Neural cell (in vitro differentiated cells): Measurements from ENCODE around the gene GAB1. TPM values are rescaled to one million over a fixed set of nuclear protein-coding genes. Genes with fewer than 3 reads are reported as not detected.

Experiments
- H2AFZ ChIP-seq: fragments of 200-600, 300-800 bp; sonication (generic), shearing (Covaris generic); 2 replicates; pipeline ENCODE4 v1.6.0; 2014; ENCODE audit warnings: low read depth, mild to moderate bottlenecking, antibody characterized with exemption, low read length, moderate library complexity
- H3F3A ChIP-seq: fragments of 200-600 bp; shearing (Covaris generic); 2 replicates; pipeline ENCODE4 v1.6.1; 2016; ENCODE audit warnings: mild to moderate bottlenecking, moderate library complexity, mixed read lengths, antibody characterized with exemption, low read length; ENCODE audit not compliant: insufficient read depth, poor library complexity, severe bottlenecking
- H3K27ac ChIP-seq: fragments of 200-600, 300-800 bp; sonication (generic), shearing (Covaris generic); 2 replicates; pipeline ENCODE4 v1.5.1; 2014; ENCODE audit warnings: mild to moderate bottlenecking, low read length, moderate library complexity
- H3K27me3 ChIP-seq: fragments of 300-800, 200-600 bp; sonication (generic), shearing (Covaris generic); 2 replicates; pipeline ENCODE4 v1.6.0; 2014; ENCODE audit warnings: mild to moderate bottlenecking, low read depth, low read length, moderate library complexity; ENCODE audit not compliant: insufficient read depth
- H3K36me3 ChIP-seq: fragments of 300-800, 200-600 bp; sonication (generic), shearing (Covaris generic); 2 replicates; pipeline ENCODE4 v1.5.1; 2014; ENCODE audit warnings: mild to moderate bottlenecking, antibody characterized with exemption, low read length, moderate library complexity; ENCODE audit not compliant: insufficient read depth
- H3K4me2 ChIP-seq: fragments of 300-800, 200-600 bp; sonication (generic), shearing (Covaris generic); 2 replicates; pipeline ENCODE4 v1.6.0; 2014; ENCODE audit warnings: mild to moderate bottlenecking, low read length
- H3K4me3 ChIP-seq: fragments of 300-800, 200-600 bp; sonication (generic), shearing (Covaris generic); 2 replicates; pipeline ENCODE4 v1.5.1; 2014; ENCODE audit warnings: mild to moderate bottlenecking, low read length, moderate library complexity
- H3K79me2 ChIP-seq: fragments of 200-600 bp; shearing (Covaris generic); replicated peaks from 2 replicates; pipeline ENCODE4 v1.6.0; 2014; ENCODE audit warnings: mild to moderate bottlenecking, low read length, moderate library complexity; ENCODE audit not compliant: insufficient read depth
- H3K9ac ChIP-seq: fragments of 300-800, 200-600 bp; sonication (generic), shearing (Covaris generic); 2 replicates; pipeline ENCODE4 v1.6.1; 2016; ENCODE audit warnings: mild to moderate bottlenecking, low read length, mixed read lengths
- H3K9me2 ChIP-seq: fragments of 200-600 bp; shearing (Covaris generic); 2 replicates; pipeline ENCODE4 v1.6.1; 2016; ENCODE audit warnings: mild to moderate bottlenecking, low read length, mixed read lengths; ENCODE audit not compliant: insufficient read depth
- H3K9me3 ChIP-seq: fragments of 200-600, 300-800 bp; sonication (generic), shearing (Covaris generic); 2 replicates; pipeline ENCODE4 v1.6.1; 2016; ENCODE audit warnings: mild to moderate bottlenecking, mixed run types, low read length, moderate library complexity, mixed read lengths
- H4K20me1 ChIP-seq: fragments of 200-600 bp; shearing (Covaris generic); 2 replicates; pipeline ENCODE4 v1.6.1; 2016; ENCODE audit warnings: mild to moderate bottlenecking, mixed run types; ENCODE audit not compliant: insufficient read depth
- EP300 ChIP-seq: fragments of 450-650 bp; conservative IDR thresholded peaks from 2 replicates; pipeline ENCODE4 v1.6.1; 2014; ENCODE audit warnings: antibody characterized with exemption, mild to moderate bottlenecking, moderate library complexity; ENCODE audit not compliant: poor library complexity, severe bottlenecking
- EZH2 ChIP-seq: fragments of 200-600, 300-800 bp; shearing (Covaris generic), sonication (generic); IDR thresholded peaks from 2 replicates; pipeline ENCODE4 v1.6.1; 2014; ENCODE audit warnings: antibody characterized with exemption, low read length, borderline replicate concordance, mild to moderate bottlenecking; ENCODE audit not compliant: insufficient read depth, poor library complexity, severe bottlenecking
- MXI1 ChIP-seq: fragments of 450-650 bp; conservative IDR thresholded peaks from 2 replicates; pipeline ENCODE4 v1.6.1; 2014; ENCODE audit warnings: antibody characterized with exemption, mild to moderate bottlenecking; ENCODE audit not compliant: poor library complexity, severe bottlenecking
- POLR2AphosphoS5 ChIP-seq: IDR thresholded peaks from 2 replicates; pipeline ENCODE4 v1.6.1; 2012
- RAD21 ChIP-seq: fragments of 450-650 bp; conservative IDR thresholded peaks from 2 replicates; pipeline ENCODE4 v1.6.1; 2014; ENCODE audit warnings: antibody characterized with exemption, mild to moderate bottlenecking, moderate library complexity
- SMC3 ChIP-seq: fragments of 450-650 bp; conservative IDR thresholded peaks from 2 replicates; pipeline ENCODE4 v1.6.1; 2014; ENCODE audit warnings: antibody characterized with exemption, mild to moderate bottlenecking, moderate library complexity; ENCODE audit not compliant: poor library complexity
- TAF1 ChIP-seq: IDR thresholded peaks from 2 replicates; pipeline ENCODE4 v1.6.1; 2012; ENCODE audit warnings: low read depth
- polyA plus RNA-seq: library from polyadenylated mRNA; depleted of rRNA; stranded (reverse); fragments of >200 nt; gene quantifications from 2 replicates; pipeline ENCODE4 v1.2.3, GENCODE V29; 2014
- TF ChIP-seq, protein P1 (sequence below): IDR thresholded peaks from 2 replicates; pipeline ENCODE4 v1.6.1; 2012; ENCODE audit warnings: borderline replicate concordance
- TF ChIP-seq, protein P2 (sequence below): fragments of 450-650 bp; IDR thresholded peaks from 2 replicates; pipeline ENCODE4 v1.5.1; 2014; ENCODE audit warnings: antibody characterized with exemption, mild to moderate bottlenecking, moderate library complexity; ENCODE audit not compliant: poor library complexity, severe bottlenecking

GAB1 gene
- polyA plus RNA-seq, 1 donor from 2014 or later, result 2.4 TPM

DNA sequence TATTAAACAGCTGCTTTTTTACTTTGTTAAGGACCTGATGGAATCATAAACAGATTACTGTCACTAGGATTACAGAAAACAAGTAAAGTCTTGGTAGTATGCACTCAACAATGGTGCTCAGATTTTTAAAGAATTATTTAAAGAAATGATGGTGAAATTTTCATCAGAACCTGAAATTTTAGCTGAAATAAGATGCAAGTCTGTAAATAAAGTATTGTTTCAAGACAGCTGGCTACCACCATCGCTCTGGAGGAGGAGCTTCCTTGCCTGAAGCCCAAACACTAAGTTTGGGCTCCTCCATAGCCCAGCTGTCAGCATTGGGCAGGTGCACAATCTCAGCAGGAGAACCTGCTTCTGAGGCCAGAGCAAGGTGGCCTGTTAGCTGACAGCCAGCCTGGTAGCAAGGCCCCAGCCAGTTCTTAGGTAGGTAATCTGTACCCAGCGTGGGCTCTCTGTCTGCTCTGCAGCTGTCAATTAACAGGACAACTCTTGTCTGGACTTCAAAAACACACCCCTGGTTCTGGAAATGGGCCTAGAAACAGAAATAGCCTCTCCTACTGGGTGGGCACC lies 4.6 kb downstream of the GAB1 start:
- no peaks in the 10 kb centered on the region for H4K20me1 ChIP-seq
- no peaks in the 10 kb centered on the region for H3K9me3 ChIP-seq
- no peaks in the 10 kb centered on the region for H3F3A ChIP-seq
- H3K79me2 ChIP-seq, result peaks cover 13% of the 10 kb centered on the region
- H3K4me2 ChIP-seq, result no peak overlapping the region
- H3K36me3 ChIP-seq, result no peaks in the 10 kb centered on the region
- no peaks in the 10 kb centered on the region for H3K9me2 ChIP-seq
- no peak for TF ChIP-seq MXI1
- TF ChIP-seq EZH2, result no peak
- no peak for TF ChIP-seq EP300
- TF ChIP-seq, protein P1, sequence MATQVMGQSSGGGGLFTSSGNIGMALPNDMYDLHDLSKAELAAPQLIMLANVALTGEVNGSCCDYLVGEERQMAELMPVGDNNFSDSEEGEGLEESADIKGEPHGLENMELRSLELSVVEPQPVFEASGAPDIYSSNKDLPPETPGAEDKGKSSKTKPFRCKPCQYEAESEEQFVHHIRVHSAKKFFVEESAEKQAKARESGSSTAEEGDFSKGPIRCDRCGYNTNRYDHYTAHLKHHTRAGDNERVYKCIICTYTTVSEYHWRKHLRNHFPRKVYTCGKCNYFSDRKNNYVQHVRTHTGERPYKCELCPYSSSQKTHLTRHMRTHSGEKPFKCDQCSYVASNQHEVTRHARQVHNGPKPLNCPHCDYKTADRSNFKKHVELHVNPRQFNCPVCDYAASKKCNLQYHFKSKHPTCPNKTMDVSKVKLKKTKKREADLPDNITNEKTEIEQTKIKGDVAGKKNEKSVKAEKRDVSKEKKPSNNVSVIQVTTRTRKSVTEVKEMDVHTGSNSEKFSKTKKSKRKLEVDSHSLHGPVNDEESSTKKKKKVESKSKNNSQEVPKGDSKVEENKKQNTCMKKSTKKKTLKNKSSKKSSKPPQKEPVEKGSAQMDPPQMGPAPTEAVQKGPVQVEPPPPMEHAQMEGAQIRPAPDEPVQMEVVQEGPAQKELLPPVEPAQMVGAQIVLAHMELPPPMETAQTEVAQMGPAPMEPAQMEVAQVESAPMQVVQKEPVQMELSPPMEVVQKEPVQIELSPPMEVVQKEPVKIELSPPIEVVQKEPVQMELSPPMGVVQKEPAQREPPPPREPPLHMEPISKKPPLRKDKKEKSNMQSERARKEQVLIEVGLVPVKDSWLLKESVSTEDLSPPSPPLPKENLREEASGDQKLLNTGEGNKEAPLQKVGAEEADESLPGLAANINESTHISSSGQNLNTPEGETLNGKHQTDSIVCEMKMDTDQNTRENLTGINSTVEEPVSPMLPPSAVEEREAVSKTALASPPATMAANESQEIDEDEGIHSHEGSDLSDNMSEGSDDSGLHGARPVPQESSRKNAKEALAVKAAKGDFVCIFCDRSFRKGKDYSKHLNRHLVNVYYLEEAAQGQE, result no peak
- TF ChIP-seq, protein P2, sequence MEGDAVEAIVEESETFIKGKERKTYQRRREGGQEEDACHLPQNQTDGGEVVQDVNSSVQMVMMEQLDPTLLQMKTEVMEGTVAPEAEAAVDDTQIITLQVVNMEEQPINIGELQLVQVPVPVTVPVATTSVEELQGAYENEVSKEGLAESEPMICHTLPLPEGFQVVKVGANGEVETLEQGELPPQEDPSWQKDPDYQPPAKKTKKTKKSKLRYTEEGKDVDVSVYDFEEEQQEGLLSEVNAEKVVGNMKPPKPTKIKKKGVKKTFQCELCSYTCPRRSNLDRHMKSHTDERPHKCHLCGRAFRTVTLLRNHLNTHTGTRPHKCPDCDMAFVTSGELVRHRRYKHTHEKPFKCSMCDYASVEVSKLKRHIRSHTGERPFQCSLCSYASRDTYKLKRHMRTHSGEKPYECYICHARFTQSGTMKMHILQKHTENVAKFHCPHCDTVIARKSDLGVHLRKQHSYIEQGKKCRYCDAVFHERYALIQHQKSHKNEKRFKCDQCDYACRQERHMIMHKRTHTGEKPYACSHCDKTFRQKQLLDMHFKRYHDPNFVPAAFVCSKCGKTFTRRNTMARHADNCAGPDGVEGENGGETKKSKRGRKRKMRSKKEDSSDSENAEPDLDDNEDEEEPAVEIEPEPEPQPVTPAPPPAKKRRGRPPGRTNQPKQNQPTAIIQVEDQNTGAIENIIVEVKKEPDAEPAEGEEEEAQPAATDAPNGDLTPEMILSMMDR, result no peak
- no peak overlapping the region for H3K4me3 ChIP-seq
- H3K27me3 ChIP-seq, result peaks cover 3% of the 10 kb centered on the region
- no peak overlapping the region for H3K9ac ChIP-seq
- no peak overlapping the region for H2AFZ ChIP-seq
- H3K27ac ChIP-seq, result no peak overlapping the region

DNA sequence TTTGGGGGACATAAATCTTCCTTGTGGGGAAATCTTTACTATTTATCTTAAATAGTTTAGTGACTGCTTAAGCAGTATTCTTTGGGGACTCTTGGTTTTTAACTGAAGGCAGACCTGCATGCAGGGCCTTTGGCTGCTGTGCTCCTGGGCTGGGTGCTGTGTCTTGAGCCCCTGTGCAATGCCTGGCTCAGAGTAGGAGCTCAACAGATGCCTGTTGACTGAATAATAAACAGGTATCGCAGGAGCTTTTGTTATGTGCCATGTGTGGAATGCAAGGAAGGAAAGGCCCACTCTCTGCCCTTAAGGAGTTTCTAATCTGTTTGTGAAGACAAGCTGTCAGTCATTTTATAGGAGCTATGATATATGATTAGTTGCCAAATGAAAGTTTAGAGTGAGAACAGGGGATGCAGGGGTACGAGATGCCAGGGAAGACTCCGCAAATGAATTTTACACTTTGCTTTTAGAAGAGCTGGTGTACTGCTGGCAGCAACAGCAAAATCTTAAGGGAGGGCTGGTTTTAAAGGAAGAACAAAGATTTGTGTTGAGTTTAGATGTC lies 6.7 kb downstream of the GAB1 start:
- Histone ChIP-seq H4K20me1 (no peaks in the 10 kb centered on the region), H3K9me2 (no peaks in the 10 kb centered on the region), H3K4me3 (no peak overlapping the region), H3K79me2 (peaks cover 10% of the 10 kb centered on the region), H3K27ac (no peak overlapping the region), H3K9ac (no peak overlapping the region), H3K9me3 (no peaks in the 10 kb centered on the region), H3K27me3 (no peaks in the 10 kb centered on the region), H3K4me2 (no peak overlapping the region), H3F3A (no peaks in the 10 kb centered on the region), H2AFZ (no peak overlapping the region), H3K36me3 (no peaks in the 10 kb centered on the region)
- no peak for TF ChIP-seq RAD21
- no peak for TF ChIP-seq EZH2
- TF ChIP-seq, protein P1, result no peak
- TF ChIP-seq MXI1, result no peak
- TF ChIP-seq EP300, result no peak
- no peak for TF ChIP-seq SMC3
- TF ChIP-seq TAF1, result no peak
- TF ChIP-seq, protein P2, result no peak
- TF ChIP-seq POLR2AphosphoS5, result no peak
